Testis (tissue), 3 donors: Measurements from ENCODE around the gene CLDN4. TPM values are rescaled to one million over a fixed set of nuclear protein-coding genes. Genes with fewer than 3 reads are reported as not detected.
A peak's percentile ranks its signal among the peaks of the same experiment; 100 is the strongest.
"Not testable (repeated sequence)": the region's sequence is repeated elsewhere in the genome, so short reads cannot be mapped to it uniquely, and the experiment has no call there.

Experiments
- DNase-seq: peaks from one replicate; pipeline ENCODE4 v3.0.0-alpha.2; 2019
- H3K27ac ChIP-seq, 2 donors: fragments of 200-600 bp; sonication (generic); one replicate each; pipeline ENCODE4 v1.5.1; 2019
- H3K27me3 ChIP-seq: fragments of 200-600 bp; sonication (generic); one replicate; pipeline ENCODE4 v1.5.1; 2019
- H3K36me3 ChIP-seq: fragments of 200-600 bp; sonication (generic); one replicate; pipeline ENCODE4 v1.5.1; 2017; ENCODE audit warnings: low read depth; ENCODE audit errors: missing control alignments
- H3K4me1 ChIP-seq: fragments of 200-600 bp; sonication (generic); one replicate; pipeline ENCODE4 v1.5.1; 2019
- H3K4me3 ChIP-seq, 2 donors: fragments of 200-600 bp; sonication (generic); one replicate each; pipeline ENCODE4 v1.5.1; 2017 to 2019
- H3K9me3 ChIP-seq: fragments of 200-600 bp; sonication (generic); one replicate; pipeline ENCODE4 v1.5.1; 2017
- CTCF ChIP-seq, 3 experiments: fragments of 450-650 bp in 2 of 3; fragments of 200-600 bp in 1 of 3; sonication (generic) in 1 of 3; IDR thresholded peaks; one replicate each; pipeline ENCODE4 v1.5.1; 2016 to 2019; ENCODE audit warnings: antibody characterized with exemption in 3 of 3, mild to moderate bottlenecking in 2 of 3, moderate library complexity in 1 of 3
- POLR2A ChIP-seq: fragments of 450-650 bp; IDR thresholded peaks from one replicate; pipeline ENCODE4 v1.6.1; 2017; ENCODE audit warnings: antibody characterized with exemption, mild to moderate bottlenecking, moderate library complexity
- WGBS, 2 donors: methylation state at CpG; one replicate each; pipeline ENCODE4 v1.1.5; 2018; 5-methylcytosine and 5-hydroxymethylcytosine counted together
- intact Hi-C: fragments of 100-400 bp; cut with DNase I; formaldehyde crosslinking; loops from one replicate; pipeline ENCODE4 v1.15.1; 2023; ENCODE audit warnings: low total_unique reads
- polyA plus RNA-seq: library from polyadenylated mRNA; stranded (reverse); fragments of 350-450 nt; fragmentation: Illumina TruSeq; extraction: RNeasy Lipid Tissue Mini Kit (QIAGEN cat#74804); gene quantifications from one replicate; pipeline ENCODE4 v1.2.3, GENCODE V29; 2014; ENCODE audit warnings: low read depth, low replicate concordance; ENCODE audit not compliant: insufficient read depth
- total RNA-seq, 2 donors: library from RNA; depleted of rRNA; stranded (reverse); fragments of >200 nt; gene quantifications; one replicate each; pipeline ENCODE4 v1.2.3, GENCODE V29; 2016

CLDN4 gene
- total and polyA plus RNA-seq, 3 donors from 2014 or later = 0.93 to 4.3 (median 0.94) TPM

GRCh38 chr7:73811760-73812168 lies 19.0 kb upstream of the CLDN4 start:
- no peaks in the 10 kb centered on the region for H3K36me3 ChIP-seq
- H3K4me1 ChIP-seq = no peaks in the 10 kb centered on the region
- DNase-seq = peak; percentile 65
- H3K27ac ChIP-seq = no peak overlapping the region
- TF ChIP-seq POLR2A (no peak), CTCF (IDR thresholded peaks at IDR 0.05) (peak; percentile 18 to 69 (median 36))
- WGBS, 2 donors = 26 to 31% methylated on average over 11 of the region's 11 CpGs
- intact Hi-C loops = loop anchor here (2.0 kb wide), 1 partner anchor 17 kb away; no protein-coding TSS in a partner anchor
- no peaks in the 10 kb centered on the region for H3K27me3 ChIP-seq
- no peak overlapping the region for H3K4me3 ChIP-seq
- no peaks in the 10 kb centered on the region for H3K9me3 ChIP-seq

- H3K27me3 ChIP-seq = no peaks in the 10 kb centered on the region
- intact Hi-C loops = loop anchor here (2.0 kb wide), 1 partner anchor 18 kb away; no protein-coding TSS in a partner anchor
- WGBS, 2 donors = 86 to 91% methylated on average over 3 of the region's 3 CpGs
- H3K9me3 ChIP-seq = no peaks in the 10 kb centered on the region
- H3K4me1 ChIP-seq = no peaks in the 10 kb centered on the region
- TF ChIP-seq CTCF (IDR thresholded peaks at IDR 0.05) (no peak), POLR2A (no peak)
- H3K4me3 ChIP-seq = no peak overlapping the region
- no peak for DNase-seq
- no peak overlapping the region for H3K27ac ChIP-seq
- no peaks in the 10 kb centered on the region for H3K36me3 ChIP-seq
Observed at GRCh38 chr7:73812996-73813395, 17.8 kb upstream of the CLDN4 start.

- Histone ChIP-seq H3K27ac (no peak overlapping the region), H3K9me3 (no peaks in the 10 kb centered on the region), H3K4me1 (no peaks in the 10 kb centered on the region), H3K27me3 (no peaks in the 10 kb centered on the region), H3K4me3 (no peak overlapping the region), H3K36me3 (no peaks in the 10 kb centered on the region)
- intact Hi-C loops = no loop called here
- TF ChIP-seq CTCF (IDR thresholded peaks at IDR 0.05) (no peak), POLR2A (no peak)
- DNase-seq = no peak
- 85 to 88% methylated on average over 5 to 8 of the region's 8 CpGs for WGBS, 2 donors
Observed at GRCh38 chr7:73815436-73815835, 15.4 kb upstream of the CLDN4 start.

- TF ChIP-seq POLR2A = no peak
- TF ChIP-seq CTCF (IDR thresholded peaks at IDR 0.05) = no peak
- no peaks in the 10 kb centered on the region for H3K4me1 ChIP-seq
- intact Hi-C loops = no loop called here
- H3K4me3 ChIP-seq = no peak overlapping the region
- no peak for DNase-seq
- H3K9me3 ChIP-seq = no peaks in the 10 kb centered on the region
- 94 to 98% methylated on average over 6 of the region's 6 CpGs for WGBS, 2 donors
- no peak overlapping the region for H3K27ac ChIP-seq
- no peaks in the 10 kb centered on the region for H3K27me3 ChIP-seq
- no peaks in the 10 kb centered on the region for H3K36me3 ChIP-seq
Observed at GRCh38 chr7:73817121-73817520, 13.7 kb upstream of the CLDN4 start.

GRCh38 chr7:73820013-73820412 lies 10.8 kb upstream of the CLDN4 start:
- Histone ChIP-seq H3K9me3 (no peaks in the 10 kb centered on the region), H3K27me3 (no peaks in the 10 kb centered on the region), H3K27ac (no peak overlapping the region), H3K4me3 (no peak overlapping the region), H3K36me3 (no peaks in the 10 kb centered on the region), H3K4me1 (no peaks in the 10 kb centered on the region)
- DNase-seq = no peak
- TF ChIP-seq POLR2A (no peak), CTCF (IDR thresholded peaks at IDR 0.05) (no peak)
- intact Hi-C loops = loop anchor here (10.0 kb wide), 1 partner anchor 65 kb away; no protein-coding TSS in a partner anchor
- 89 to 90% methylated on average over 7 of the region's 7 CpGs for WGBS, 2 donors

GRCh38 chr7:73821597-73822285 lies 9.1 kb upstream of the CLDN4 start:
- 91 to 93% methylated on average over 14 of the region's 14 CpGs for WGBS, 2 donors
- H3K4me1 ChIP-seq, H3K9me3 ChIP-seq, H3K36me3 ChIP-seq, H3K27me3 ChIP-seq, H3K27ac ChIP-seq, H3K4me3 ChIP-seq, DNase-seq: not testable (repeated sequence)
- intact Hi-C loops = loop anchor here (10.0 kb wide), 1 partner anchor 67 kb away; no protein-coding TSS in a partner anchor
